ENCODE results near the gene CHST15. TPM values are rescaled to one million over a fixed set of nuclear protein-coding genes. Genes with fewer than 3 reads are reported as not detected.

Gene CHST15
- total RNA-seq, 1 donor from 2014 or later: 36.5 TPM

DNA sequence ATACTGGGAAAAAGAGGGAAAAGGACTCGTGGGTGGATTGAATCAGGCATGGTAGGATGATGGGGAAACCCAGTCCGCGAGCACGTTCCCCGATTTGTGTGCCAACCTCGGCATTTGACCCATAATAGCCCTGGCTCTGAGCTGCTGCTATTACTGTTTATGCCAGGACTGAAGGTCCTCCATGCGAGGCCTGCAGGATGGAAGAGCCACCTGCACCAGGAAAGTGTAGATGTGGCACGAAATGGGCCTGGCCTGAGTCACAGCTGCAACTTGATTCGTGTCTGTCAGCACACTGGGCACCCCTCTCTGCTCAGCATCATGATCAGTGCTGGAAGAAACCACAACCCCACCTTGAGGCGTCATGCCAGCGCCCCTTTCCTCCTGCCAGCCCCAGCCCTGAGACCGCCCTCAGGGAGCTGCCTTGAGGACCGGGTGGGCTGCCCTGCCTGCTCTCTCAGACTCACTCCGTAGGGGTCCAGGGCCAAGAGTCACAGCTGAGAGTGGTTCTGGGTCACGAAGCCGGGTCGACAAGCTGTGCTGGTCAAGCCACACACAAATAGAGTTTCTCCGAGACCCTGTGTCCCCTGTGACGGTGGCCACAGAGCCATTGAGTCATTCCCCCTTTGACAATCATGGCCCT, 74.4 kb downstream of the CHST15 start:
- intact Hi-C loops (cut with DNase I): no loop called here
- Histone ChIP-seq H3K4me1 (no peaks in the 10 kb centered on the region), H3K27ac (no peak overlapping the region), H3K9me3 (no peaks in the 10 kb centered on the region), H3K27me3 (ENCODE audit: low read depth) (no peaks in the 10 kb centered on the region), H3K4me3 (no peak overlapping the region), H3K36me3 (peaks cover 29% of the 10 kb centered on the region)
- TF ChIP-seq, protein P1, sequence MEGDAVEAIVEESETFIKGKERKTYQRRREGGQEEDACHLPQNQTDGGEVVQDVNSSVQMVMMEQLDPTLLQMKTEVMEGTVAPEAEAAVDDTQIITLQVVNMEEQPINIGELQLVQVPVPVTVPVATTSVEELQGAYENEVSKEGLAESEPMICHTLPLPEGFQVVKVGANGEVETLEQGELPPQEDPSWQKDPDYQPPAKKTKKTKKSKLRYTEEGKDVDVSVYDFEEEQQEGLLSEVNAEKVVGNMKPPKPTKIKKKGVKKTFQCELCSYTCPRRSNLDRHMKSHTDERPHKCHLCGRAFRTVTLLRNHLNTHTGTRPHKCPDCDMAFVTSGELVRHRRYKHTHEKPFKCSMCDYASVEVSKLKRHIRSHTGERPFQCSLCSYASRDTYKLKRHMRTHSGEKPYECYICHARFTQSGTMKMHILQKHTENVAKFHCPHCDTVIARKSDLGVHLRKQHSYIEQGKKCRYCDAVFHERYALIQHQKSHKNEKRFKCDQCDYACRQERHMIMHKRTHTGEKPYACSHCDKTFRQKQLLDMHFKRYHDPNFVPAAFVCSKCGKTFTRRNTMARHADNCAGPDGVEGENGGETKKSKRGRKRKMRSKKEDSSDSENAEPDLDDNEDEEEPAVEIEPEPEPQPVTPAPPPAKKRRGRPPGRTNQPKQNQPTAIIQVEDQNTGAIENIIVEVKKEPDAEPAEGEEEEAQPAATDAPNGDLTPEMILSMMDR (IDR thresholded peaks at IDR 0.05): no peak
- DNase-seq: no peak
- ATAC-seq: no peak

DNA sequence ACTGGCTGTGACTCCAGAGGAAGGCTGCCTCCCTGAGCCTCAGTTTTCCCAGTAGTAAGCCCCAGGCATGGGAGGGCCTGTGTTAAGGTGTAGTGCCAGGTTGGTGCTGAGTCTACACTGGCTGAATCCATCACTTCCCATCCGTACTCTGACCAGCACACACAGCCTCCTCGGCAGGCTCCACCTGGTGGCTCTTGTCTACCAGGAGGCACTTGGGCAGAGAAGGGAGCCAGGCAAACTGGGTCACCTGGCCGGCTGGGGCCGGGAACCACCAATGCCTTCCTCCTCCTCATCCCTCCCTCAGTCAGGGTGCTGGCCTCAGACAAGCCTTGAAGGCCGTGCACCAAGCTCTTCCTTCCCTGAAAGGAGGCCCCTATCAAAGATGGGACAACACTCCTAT, 75.7 kb downstream of the CHST15 start:
- Histone ChIP-seq H3K9me3 (no peaks in the 10 kb centered on the region), H3K36me3 (peaks cover 29% of the 10 kb centered on the region), H3K27ac (no peak overlapping the region), H3K27me3 (ENCODE audit: low read depth) (no peaks in the 10 kb centered on the region), H3K4me3 (no peak overlapping the region), H3K4me1 (no peaks in the 10 kb centered on the region)
- no peak for ATAC-seq
- intact Hi-C loops (cut with DNase I): no loop called here
- no peak for DNase-seq
- TF ChIP-seq, protein P1 (IDR thresholded peaks at IDR 0.05): no peak

DNA sequence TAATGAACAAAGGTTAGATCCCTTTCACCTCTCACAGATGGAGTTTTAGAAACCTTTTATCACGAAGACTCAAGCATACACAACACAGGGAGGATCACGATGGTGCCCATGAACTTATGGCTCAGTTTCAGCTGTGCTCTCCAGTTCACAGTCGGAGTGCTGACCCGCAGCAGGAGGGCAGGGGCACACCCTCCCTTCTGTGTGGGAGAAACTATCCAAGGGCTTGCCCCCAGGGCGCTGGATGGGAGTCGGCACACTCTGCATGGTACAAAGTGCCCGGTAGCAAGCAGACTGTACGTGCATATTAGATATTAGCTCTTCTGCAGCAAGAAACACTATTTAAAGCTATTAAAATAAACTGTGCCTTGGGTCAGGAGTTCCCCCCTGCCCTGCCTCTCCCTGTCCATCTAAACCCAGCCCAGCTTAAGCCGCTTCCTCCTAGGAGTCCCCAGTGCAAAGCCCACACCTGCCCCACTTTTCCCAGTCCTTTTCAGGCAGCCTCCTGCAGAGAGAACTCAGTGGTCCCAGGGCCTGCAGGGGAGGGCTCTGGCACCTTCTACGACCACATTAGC, 76.5 kb downstream of the CHST15 start:
- no peak overlapping the region for H3K4me3 ChIP-seq
- intact Hi-C loops (cut with DNase I): no loop called here
- no peaks in the 10 kb centered on the region for H3K9me3 ChIP-seq
- peaks cover 35% of the 10 kb centered on the region for H3K36me3 ChIP-seq
- H3K27ac ChIP-seq: no peak overlapping the region
- no peak for ATAC-seq
- H3K4me1 ChIP-seq: no peaks in the 10 kb centered on the region
- DNase-seq: no peak
- no peaks in the 10 kb centered on the region for H3K27me3 ChIP-seq (ENCODE audit: low read depth)
- TF ChIP-seq, protein P1 (IDR thresholded peaks at IDR 0.05): no peak

DNA sequence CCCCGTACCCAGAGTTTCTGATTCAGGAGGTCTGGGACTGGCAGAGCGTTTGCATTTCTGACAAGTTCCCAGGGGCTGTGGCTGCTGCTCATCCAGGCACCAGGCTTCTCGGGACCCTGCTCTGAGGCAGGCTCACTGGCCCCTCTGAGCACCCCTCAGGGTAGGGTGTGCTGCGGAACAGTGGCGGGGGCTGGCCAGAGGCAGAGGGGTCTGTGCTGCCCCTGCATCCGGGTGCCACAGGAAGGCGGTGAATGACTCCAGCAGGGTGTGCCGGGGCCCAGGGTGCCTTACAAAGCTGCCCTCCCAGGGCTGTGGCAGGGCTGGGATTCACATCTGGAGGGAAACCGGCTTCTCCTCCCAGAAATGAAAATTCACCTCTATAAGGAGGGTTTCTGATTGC, 77.4 kb downstream of the CHST15 start:
- ATAC-seq (no peak), DNase-seq (no peak)
- TF ChIP-seq, protein P1 (IDR thresholded peaks at IDR 0.05): no peak
- Histone ChIP-seq H3K36me3 (peaks cover 37% of the 10 kb centered on the region), H3K4me3 (no peak overlapping the region), H3K4me1 (no peaks in the 10 kb centered on the region), H3K27ac (no peak overlapping the region), H3K27me3 (ENCODE audit: low read depth) (no peaks in the 10 kb centered on the region), H3K9me3 (no peaks in the 10 kb centered on the region)
- intact Hi-C loops (cut with DNase I): no loop called here

DNA sequence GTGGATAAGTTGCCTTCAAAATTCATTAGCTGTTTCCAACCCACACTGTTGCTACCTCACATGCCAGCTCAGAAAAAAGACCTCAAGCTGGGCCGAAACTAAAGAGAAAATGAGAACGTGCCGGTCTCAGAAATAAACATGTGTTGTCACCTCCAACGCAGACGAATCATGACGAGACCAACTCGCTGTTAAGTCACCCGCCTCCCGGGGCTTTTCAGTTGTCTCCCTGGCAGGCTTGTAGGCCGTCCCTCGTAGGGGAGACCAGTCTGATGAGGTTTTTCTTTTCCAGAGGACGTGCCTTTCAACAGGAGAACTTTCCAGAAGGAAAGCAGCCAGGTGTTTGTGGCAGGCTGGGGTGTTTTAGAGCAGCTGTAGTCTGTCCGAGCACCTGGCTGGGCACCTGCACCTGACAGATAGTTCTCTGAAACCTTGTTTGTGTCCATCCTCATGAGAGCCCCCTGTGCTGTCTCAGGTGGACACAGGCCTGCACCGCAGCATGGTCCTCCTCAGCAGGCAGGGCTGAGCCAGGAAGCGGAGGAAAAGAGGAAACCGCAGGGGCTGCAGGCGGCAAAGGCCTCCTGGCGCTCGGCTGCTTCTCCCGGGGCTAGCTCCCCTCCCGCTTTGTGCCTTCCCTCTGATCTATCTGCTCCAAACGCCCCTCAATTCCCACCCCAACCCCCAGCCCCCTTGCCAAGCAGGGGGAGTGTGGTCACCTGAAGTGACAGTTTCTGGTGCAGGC, 78.8 kb downstream of the CHST15 start:
- no peaks in the 10 kb centered on the region for H3K4me1 ChIP-seq
- intact Hi-C loops (cut with DNase I): no loop called here
- ATAC-seq: no peak
- no peak overlapping the region for H3K27ac ChIP-seq
- TF ChIP-seq, protein P1 (IDR thresholded peaks at IDR 0.05): no peak
- H3K9me3 ChIP-seq: no peaks in the 10 kb centered on the region
- no peak overlapping the region for H3K4me3 ChIP-seq
- no peak for DNase-seq
- peaks cover 37% of the 10 kb centered on the region for H3K36me3 ChIP-seq
- H3K27me3 ChIP-seq (ENCODE audit: low read depth): no peaks in the 10 kb centered on the region
